Measurements from ENCODE around the gene UMAD1.

UMAD1 gene

DNA sequence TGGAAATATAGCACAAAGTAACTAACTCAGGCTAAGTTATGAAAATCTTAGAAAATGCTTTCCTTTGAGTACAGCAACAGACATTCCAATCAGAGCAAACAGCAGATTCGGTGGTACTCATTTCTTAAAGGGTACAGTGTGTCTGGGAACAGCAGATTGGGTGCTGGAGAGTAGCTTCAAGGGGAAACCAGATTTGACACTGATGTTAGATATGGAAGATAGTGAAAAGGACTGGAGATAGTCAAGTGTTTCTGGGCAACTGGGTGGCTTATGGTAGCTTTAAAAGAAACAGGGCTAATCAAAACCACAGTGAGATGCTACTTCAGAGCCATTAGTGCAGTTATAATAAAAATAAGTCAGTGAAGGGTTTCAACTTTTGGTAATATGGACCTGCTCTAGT, 12.1 kb upstream of the UMAD1 start:
- no peak overlapping the region for H3K9ac ChIP-seq (ENCODE audit: low read depth, low read length, poor library complexity, severe bottlenecking)
- no peak overlapping the region for H2AFZ ChIP-seq (ENCODE audit: low read length)
- H4K20me1 ChIP-seq (ENCODE audit: insufficient read depth, low read length, poor library complexity, severe bottlenecking) = no peaks in the 10 kb centered on the region
- no peaks in the 10 kb centered on the region for H3K4me1 ChIP-seq (ENCODE audit: insufficient read depth, low read length, poor library complexity, severe bottlenecking)
- H3K36me3 ChIP-seq (ENCODE audit: insufficient read depth, low read length) = no peaks in the 10 kb centered on the region
- no peaks in the 10 kb centered on the region for H3F3A ChIP-seq (ENCODE audit: low read depth)
- no peaks in the 10 kb centered on the region for H3K79me2 ChIP-seq (ENCODE audit: insufficient read depth, low read length)
- no peaks in the 10 kb centered on the region for H3K27me3 ChIP-seq (ENCODE audit: insufficient read depth, low read length, poor library complexity, severe bottlenecking)
- H3K4me2 ChIP-seq (ENCODE audit: low read depth, low read length, poor library complexity, severe bottlenecking) = no peak overlapping the region
- TF ChIP-seq EZH2phosphoT487 (IDR thresholded peaks at IDR 0.05; ENCODE audit: borderline replicate concordance) = no peak
- TF ChIP-seq, protein P1, sequence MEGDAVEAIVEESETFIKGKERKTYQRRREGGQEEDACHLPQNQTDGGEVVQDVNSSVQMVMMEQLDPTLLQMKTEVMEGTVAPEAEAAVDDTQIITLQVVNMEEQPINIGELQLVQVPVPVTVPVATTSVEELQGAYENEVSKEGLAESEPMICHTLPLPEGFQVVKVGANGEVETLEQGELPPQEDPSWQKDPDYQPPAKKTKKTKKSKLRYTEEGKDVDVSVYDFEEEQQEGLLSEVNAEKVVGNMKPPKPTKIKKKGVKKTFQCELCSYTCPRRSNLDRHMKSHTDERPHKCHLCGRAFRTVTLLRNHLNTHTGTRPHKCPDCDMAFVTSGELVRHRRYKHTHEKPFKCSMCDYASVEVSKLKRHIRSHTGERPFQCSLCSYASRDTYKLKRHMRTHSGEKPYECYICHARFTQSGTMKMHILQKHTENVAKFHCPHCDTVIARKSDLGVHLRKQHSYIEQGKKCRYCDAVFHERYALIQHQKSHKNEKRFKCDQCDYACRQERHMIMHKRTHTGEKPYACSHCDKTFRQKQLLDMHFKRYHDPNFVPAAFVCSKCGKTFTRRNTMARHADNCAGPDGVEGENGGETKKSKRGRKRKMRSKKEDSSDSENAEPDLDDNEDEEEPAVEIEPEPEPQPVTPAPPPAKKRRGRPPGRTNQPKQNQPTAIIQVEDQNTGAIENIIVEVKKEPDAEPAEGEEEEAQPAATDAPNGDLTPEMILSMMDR (conservative IDR thresholded peaks at IDR 0.05; ENCODE audit: low read length) = no peak
- no peaks in the 10 kb centered on the region for H3K9me2 ChIP-seq (replicated peaks; ENCODE audit: low read depth, low read length)
- H3K4me3 ChIP-seq (ENCODE audit: low read length, poor library complexity, severe bottlenecking) = no peak overlapping the region
- no peaks in the 10 kb centered on the region for H3K9me3 ChIP-seq (ENCODE audit: insufficient read depth, low read depth, low read length)

DNA sequence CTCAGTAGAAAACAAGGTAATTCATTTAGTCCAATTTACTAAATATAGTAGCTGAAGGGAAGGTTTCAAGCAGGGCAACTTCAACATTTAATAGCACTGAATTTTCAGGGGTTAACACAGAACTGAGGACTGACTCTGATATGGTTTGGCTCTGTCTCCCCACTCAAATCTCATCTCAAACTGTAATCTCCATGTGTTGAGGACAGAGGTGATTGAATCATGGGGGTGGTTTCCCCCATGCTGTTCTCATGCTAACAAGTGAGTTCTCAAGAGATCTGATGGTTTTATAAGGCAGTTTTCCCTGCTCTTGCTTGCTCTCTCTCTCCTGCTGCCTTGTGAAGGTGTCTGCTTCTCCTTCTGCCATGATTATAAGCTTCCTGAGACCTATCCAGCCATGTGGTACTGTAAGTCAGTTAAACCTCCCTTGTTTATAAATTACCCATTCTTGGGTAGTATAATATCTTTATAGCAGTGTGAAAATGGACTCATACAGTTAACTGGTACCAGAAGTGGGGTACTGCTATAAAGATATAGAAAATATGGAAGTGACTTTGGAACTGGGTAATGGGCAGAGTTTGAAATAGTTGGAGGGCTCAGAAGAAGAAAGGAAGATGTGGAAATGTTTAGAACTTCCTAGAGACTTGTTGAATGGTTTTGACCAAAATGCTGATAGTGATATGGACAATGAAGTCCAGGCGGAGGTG, 9.8 kb upstream of the UMAD1 start:
- no peak for TF ChIP-seq EZH2phosphoT487 (IDR thresholded peaks at IDR 0.05; ENCODE audit: borderline replicate concordance)
- TF ChIP-seq, protein P1 (conservative IDR thresholded peaks at IDR 0.05; ENCODE audit: low read length) = no peak
- no peak overlapping the region for H3K4me3 ChIP-seq (ENCODE audit: low read length, poor library complexity, severe bottlenecking)
- H3K4me1 ChIP-seq (ENCODE audit: insufficient read depth, low read length, poor library complexity, severe bottlenecking) = no peaks in the 10 kb centered on the region
- no peaks in the 10 kb centered on the region for H3F3A ChIP-seq (ENCODE audit: low read depth)
- H3K36me3 ChIP-seq (ENCODE audit: insufficient read depth, low read length) = no peaks in the 10 kb centered on the region
- no peaks in the 10 kb centered on the region for H3K9me3 ChIP-seq (ENCODE audit: insufficient read depth, low read depth, low read length)
- H3K27me3 ChIP-seq (ENCODE audit: insufficient read depth, low read length, poor library complexity, severe bottlenecking) = no peaks in the 10 kb centered on the region
- no peak overlapping the region for H3K9ac ChIP-seq (ENCODE audit: low read depth, low read length, poor library complexity, severe bottlenecking)
- no peaks in the 10 kb centered on the region for H3K79me2 ChIP-seq (ENCODE audit: insufficient read depth, low read length)
- H3K4me2 ChIP-seq (ENCODE audit: low read depth, low read length, poor library complexity, severe bottlenecking) = no peak overlapping the region
- no peaks in the 10 kb centered on the region for H4K20me1 ChIP-seq (ENCODE audit: insufficient read depth, low read length, poor library complexity, severe bottlenecking)
- no peak overlapping the region for H2AFZ ChIP-seq (ENCODE audit: low read length)
- H3K9me2 ChIP-seq (replicated peaks; ENCODE audit: low read depth, low read length) = no peaks in the 10 kb centered on the region

DNA sequence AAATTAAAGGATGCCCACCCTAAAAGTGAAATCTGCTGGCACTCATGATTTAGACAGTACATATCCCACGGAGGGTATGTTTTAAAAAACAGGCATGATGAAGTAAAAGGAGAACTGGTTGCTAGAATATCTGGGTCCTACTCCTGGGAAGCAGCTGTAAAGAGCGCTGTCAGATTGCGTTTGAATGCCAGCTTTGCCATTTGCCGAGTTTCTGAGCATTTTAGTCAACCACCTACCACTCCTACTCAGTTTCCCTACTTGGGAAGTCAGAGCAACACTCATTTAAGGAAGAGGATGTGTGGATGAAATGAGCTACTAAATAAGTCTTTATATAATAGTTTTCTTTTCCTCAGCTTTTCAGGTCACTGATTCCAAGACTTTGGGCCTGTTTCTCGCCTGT, 1.1 kb upstream of the UMAD1 start:
- Histone ChIP-seq H3K9me3 (ENCODE audit: insufficient read depth, low read depth, low read length) (no peaks in the 10 kb centered on the region), H3K9me2 (replicated peaks; ENCODE audit: low read depth, low read length) (no peaks in the 10 kb centered on the region), H3K4me3 (ENCODE audit: low read length, poor library complexity, severe bottlenecking) (peak overlapping the region; percentile 80), H3K4me1 (ENCODE audit: insufficient read depth, low read length, poor library complexity, severe bottlenecking) (peaks cover 31% of the 10 kb centered on the region), H3K9ac (ENCODE audit: low read depth, low read length, poor library complexity, severe bottlenecking) (peak overlapping the region; percentile 82), H2AFZ (ENCODE audit: low read length) (peak overlapping the region; percentile 81), H3K79me2 (ENCODE audit: insufficient read depth, low read length) (peaks cover 41% of the 10 kb centered on the region), H3K27me3 (ENCODE audit: insufficient read depth, low read length, poor library complexity, severe bottlenecking) (no peaks in the 10 kb centered on the region), H3F3A (ENCODE audit: low read depth) (no peaks in the 10 kb centered on the region), H3K36me3 (ENCODE audit: insufficient read depth, low read length) (no peaks in the 10 kb centered on the region), H3K4me2 (ENCODE audit: low read depth, low read length, poor library complexity, severe bottlenecking) (peak overlapping the region; percentile 91), H4K20me1 (ENCODE audit: insufficient read depth, low read length, poor library complexity, severe bottlenecking) (no peaks in the 10 kb centered on the region)
- no peak for TF ChIP-seq EZH2phosphoT487 (IDR thresholded peaks at IDR 0.05; ENCODE audit: borderline replicate concordance)
- TF ChIP-seq, protein P1 (conservative IDR thresholded peaks at IDR 0.05; ENCODE audit: low read length) = no peak
